Fibroblast of villous mesenchyme (primary cell): ENCODE data around the gene PRKN. TPM values are rescaled to one million over a fixed set of nuclear protein-coding genes. Genes with fewer than 3 reads are reported as not detected.
A peak's percentile ranks its signal among the peaks of the same experiment; 100 is the strongest.

Source experiments
- DNase-seq: peaks from one replicate; pipeline ENCODE4 v3.0.0-alpha.2; 2010; ENCODE audit warnings: low read depth
- H3K4me3 ChIP-seq: 2 replicates; pipeline ENCODE4 v1.5.1; 2011; ENCODE audit warnings: low read depth, mild to moderate bottlenecking, low read length
- CTCF ChIP-seq: IDR thresholded peaks from 2 replicates; pipeline ENCODE4 v1.5.1; 2012; ENCODE audit warnings: low read depth, mild to moderate bottlenecking, low read length; ENCODE audit not compliant: insufficient read depth
- total RNA-seq: library from RNA; depleted of rRNA; stranded (reverse); fragments of >200 nt; gene quantifications from 2 replicates; pipeline ENCODE4 v1.2.3, GENCODE V29; 2012

PRKN gene
- total RNA-seq, 1 donor: 2.2 TPM

GRCh38 chr6:162379757-162380409 is 347.7 kb downstream of the PRKN start:
- H3K4me3 ChIP-seq: no peak overlapping the region
- DNase-seq: no peak
- TF ChIP-seq CTCF: no peak

DNA sequence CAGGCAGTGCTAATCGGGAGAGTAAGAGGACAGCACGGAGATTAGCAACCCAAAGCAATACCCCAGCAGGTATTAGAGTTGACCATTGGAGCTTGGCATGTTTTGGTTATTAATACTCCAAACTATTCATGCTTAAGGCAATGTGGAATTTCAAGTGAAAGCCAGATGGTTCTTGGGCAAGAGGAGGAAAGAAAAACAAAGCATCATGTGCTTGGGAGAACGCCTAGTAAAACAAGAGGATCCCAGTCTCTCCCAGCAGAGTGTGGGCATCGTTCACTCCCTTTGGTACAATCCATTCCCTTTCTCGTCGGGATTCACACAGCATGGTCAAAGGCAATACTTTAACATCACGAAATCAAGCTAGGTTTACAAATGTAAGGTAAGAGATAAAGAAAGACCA is 349.8 kb downstream of the PRKN start:
- no peak for TF ChIP-seq CTCF
- peak; percentile 5 for DNase-seq

GRCh38 chr6:162373868-162374267 is 353.7 kb downstream of the PRKN start:
- no peak for TF ChIP-seq CTCF
- no peak for DNase-seq
- H3K4me3 ChIP-seq: no peak overlapping the region

More for the DNA sequence above, 349.8 kb downstream of the PRKN start:
- H3K4me3 ChIP-seq: no peak overlapping the region

DNA sequence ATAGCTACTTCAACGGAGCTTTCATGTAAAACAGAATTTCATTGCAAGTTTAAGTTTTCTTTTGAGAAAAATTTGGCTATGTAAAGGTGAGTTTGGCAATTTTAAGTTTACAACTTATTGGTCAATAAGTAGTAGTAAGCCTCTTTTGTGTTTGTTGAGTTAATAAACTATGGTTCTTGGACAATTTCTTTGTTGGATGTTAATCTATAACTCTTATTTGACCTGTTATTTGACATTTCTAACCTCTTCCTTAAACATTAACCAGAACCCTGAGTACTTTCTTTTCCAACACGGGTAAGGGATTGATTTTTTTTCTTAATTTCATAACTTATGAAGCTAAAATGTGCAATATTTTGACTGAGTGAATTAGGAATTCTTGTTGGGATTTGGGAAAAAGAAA is 354.4 kb downstream of the PRKN start:
- H3K4me3 ChIP-seq: no peak overlapping the region
- no peak for DNase-seq
- TF ChIP-seq CTCF: no peak

DNA sequence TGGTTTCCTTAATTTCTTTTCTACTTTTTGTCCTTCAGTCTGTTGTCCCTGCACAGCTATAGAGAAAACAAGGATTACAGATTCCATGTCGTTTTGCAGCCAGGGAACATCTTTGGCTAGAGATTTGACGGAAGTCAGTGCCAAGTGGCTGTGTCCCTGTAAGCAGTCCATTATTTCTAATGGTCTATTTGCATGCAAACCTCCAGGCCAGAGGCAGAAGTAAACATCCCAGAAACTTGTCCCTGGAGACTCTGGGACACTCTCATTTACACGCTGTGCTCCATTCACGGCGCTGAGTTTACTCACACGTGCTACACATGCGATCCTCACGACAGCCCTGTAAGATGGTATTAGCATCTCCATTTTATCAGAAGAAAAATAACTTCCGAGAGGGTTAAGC is 355.5 kb downstream of the PRKN start:
- TF ChIP-seq CTCF: no peak
- no peak overlapping the region for H3K4me3 ChIP-seq
- no peak for DNase-seq

DNA sequence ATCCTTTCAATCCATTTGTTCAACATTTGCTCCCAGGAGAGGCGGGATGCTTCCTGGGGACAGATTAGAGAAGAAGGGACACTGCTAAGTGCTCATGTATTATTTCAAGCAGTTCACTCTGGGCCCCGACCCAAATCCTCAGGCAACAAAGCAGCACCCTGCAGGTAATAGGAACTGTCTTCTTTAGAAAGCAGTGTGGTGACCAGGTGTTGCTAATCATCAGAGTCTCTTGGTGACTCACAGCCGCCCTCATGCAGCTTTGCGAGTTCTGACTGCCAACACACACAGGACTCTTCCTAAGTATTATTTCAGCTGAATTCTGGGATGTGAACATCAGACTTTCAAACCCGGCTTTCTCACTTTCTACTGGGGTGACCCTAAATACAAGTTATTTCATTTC is 356.4 kb downstream of the PRKN start:
- DNase-seq: no peak
- TF ChIP-seq CTCF: no peak
- no peak overlapping the region for H3K4me3 ChIP-seq

DNA sequence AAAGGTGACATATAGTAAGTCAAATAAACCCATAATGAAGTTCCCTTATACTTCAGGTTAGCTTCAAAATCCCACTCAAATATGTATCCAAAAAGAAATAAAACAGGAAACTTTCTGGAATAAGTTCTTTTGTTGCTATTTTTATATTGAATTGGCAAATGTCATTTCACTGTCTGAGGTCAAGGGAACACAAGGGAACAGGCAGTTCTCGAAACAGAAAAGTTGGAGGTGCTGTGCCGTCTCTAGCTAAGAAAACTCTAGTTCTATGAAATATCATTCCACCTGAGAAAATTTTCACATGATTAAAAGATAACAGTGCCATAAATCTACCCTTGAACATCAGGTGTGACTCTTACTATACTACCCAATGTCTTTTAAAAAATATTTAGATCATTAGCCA is 358.5 kb downstream of the PRKN start:
- TF ChIP-seq CTCF: no peak
- DNase-seq: no peak
- H3K4me3 ChIP-seq: no peak overlapping the region
